WTC11 (cell line): ENCODE data around the gene RXRA.

Source experiments
- ZNF219 ChIP-seq: sonication (generic); formaldehyde crosslinking; IDR thresholded peaks from 2 replicates; pipeline ENCODE4 v1.8.0; 2023; ENCODE audit warnings: missing genetic modification reagents, mild to moderate bottlenecking, borderline replicate concordance
- TF ChIP-seq, protein P1 (sequence below): sonication (generic); formaldehyde crosslinking; IDR thresholded peaks from 2 replicates; pipeline ENCODE4 v1.8.1; 2023; ENCODE audit warnings: mild to moderate bottlenecking, missing genetic modification reagents, moderate library complexity
- TF ChIP-seq, protein P2 (sequence below): fragments of 200-600 bp; IDR thresholded peaks from 2 replicates; pipeline ENCODE4 v1.8.0; 2022; ENCODE audit warnings: antibody characterized with exemption

DNA sequence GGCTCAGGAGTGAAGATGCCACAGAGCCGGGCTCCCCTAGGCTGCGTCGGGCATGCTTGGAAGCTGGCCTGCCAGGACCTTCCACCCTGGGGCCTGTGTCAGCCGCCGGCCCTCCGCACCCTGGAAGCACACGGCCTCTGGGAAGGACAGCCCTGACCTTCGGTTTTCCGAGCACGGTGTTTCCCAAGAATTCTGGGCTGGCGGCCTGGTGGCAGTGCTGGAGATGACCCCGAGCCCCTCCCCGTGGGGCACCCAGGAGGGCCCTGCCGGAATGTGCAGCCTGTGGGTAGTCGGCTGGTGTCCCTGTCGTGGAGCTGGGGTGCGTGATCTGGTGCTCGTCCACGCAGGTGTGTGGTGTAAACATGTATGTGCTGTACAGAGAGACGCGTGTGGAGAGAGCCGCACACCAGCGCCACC, 113.1 kb downstream of the RXRA start:
- TF ChIP-seq, protein P1, sequence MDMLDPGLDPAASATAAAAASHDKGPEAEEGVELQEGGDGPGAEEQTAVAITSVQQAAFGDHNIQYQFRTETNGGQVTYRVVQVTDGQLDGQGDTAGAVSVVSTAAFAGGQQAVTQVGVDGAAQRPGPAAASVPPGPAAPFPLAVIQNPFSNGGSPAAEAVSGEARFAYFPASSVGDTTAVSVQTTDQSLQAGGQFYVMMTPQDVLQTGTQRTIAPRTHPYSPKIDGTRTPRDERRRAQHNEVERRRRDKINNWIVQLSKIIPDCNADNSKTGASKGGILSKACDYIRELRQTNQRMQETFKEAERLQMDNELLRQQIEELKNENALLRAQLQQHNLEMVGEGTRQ (CRISPR knock-in tag) = no peak
- no peak for TF ChIP-seq ZNF219 (CRISPR knock-in tag)
- TF ChIP-seq, protein P2, sequence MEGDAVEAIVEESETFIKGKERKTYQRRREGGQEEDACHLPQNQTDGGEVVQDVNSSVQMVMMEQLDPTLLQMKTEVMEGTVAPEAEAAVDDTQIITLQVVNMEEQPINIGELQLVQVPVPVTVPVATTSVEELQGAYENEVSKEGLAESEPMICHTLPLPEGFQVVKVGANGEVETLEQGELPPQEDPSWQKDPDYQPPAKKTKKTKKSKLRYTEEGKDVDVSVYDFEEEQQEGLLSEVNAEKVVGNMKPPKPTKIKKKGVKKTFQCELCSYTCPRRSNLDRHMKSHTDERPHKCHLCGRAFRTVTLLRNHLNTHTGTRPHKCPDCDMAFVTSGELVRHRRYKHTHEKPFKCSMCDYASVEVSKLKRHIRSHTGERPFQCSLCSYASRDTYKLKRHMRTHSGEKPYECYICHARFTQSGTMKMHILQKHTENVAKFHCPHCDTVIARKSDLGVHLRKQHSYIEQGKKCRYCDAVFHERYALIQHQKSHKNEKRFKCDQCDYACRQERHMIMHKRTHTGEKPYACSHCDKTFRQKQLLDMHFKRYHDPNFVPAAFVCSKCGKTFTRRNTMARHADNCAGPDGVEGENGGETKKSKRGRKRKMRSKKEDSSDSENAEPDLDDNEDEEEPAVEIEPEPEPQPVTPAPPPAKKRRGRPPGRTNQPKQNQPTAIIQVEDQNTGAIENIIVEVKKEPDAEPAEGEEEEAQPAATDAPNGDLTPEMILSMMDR = no peak
